Fibroblast of villous mesenchyme (primary cell): ENCODE measurements around the gene MSI1. TPM values are rescaled to one million over a fixed set of nuclear protein-coding genes. Genes with fewer than 3 reads are reported as not detected.

ENCODE experiments used
- DNase-seq: peaks from one replicate; pipeline ENCODE4 v3.0.0-alpha.2; 2010; ENCODE audit warnings: low read depth
- H3K4me3 ChIP-seq: 2 replicates; pipeline ENCODE4 v1.5.1; 2011; ENCODE audit warnings: low read depth, mild to moderate bottlenecking, low read length
- total RNA-seq: library from RNA; depleted of rRNA; stranded (reverse); fragments of >200 nt; gene quantifications from 2 replicates; pipeline ENCODE4 v1.2.3, GENCODE V29; 2012
- TF ChIP-seq, protein P1 (sequence below): IDR thresholded peaks from 2 replicates; pipeline ENCODE4 v1.5.1; 2012; ENCODE audit warnings: low read depth, mild to moderate bottlenecking, low read length; ENCODE audit not compliant: insufficient read depth

Gene MSI1
- total RNA-seq, 1 donor: not detected

DNA sequence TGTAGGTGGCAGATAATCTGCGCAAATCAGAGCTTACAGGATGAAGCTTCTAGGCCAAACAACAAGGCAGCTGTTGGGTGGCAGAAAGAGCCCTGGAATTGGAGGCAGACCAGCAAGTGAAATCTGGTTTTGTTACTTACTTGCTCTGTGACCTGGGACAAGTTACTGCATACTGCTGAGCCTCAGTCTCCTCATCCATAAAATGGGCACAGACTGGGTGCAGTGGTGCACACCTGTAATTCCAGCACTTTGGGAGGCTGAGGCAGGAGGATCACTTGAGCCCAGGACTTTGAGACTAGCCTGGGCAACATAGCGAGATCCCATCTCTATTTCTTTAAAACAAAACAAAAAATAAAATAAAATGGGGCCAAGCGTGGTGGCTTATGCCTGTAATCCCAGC is 37.6 kb upstream of the MSI1 start:
- DNase-seq: no peak
- no peak overlapping the region for H3K4me3 ChIP-seq
- TF ChIP-seq, protein P1, sequence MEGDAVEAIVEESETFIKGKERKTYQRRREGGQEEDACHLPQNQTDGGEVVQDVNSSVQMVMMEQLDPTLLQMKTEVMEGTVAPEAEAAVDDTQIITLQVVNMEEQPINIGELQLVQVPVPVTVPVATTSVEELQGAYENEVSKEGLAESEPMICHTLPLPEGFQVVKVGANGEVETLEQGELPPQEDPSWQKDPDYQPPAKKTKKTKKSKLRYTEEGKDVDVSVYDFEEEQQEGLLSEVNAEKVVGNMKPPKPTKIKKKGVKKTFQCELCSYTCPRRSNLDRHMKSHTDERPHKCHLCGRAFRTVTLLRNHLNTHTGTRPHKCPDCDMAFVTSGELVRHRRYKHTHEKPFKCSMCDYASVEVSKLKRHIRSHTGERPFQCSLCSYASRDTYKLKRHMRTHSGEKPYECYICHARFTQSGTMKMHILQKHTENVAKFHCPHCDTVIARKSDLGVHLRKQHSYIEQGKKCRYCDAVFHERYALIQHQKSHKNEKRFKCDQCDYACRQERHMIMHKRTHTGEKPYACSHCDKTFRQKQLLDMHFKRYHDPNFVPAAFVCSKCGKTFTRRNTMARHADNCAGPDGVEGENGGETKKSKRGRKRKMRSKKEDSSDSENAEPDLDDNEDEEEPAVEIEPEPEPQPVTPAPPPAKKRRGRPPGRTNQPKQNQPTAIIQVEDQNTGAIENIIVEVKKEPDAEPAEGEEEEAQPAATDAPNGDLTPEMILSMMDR: no peak

DNA sequence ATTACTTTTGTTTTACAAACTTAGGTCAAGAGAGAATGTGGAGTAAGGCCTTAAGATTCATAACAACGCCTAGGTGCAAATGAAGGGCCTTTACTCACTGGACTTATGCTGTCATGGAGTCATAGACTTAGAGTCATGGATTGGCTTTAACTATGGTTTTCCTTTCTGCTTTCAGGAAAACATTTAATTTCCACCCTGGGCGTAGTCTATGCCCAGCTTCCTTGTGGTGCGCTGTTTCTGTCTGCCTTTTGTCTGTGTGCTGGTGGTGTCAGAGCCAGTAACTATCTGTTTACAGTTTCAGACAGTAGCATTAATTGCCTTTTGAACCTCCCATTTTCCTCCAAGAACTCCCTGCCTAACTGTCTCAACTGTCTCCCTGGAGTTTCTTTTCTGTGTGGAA is 37.1 kb upstream of the MSI1 start:
- TF ChIP-seq, protein P1: no peak
- no peak for DNase-seq
- H3K4me3 ChIP-seq: no peak overlapping the region

DNA sequence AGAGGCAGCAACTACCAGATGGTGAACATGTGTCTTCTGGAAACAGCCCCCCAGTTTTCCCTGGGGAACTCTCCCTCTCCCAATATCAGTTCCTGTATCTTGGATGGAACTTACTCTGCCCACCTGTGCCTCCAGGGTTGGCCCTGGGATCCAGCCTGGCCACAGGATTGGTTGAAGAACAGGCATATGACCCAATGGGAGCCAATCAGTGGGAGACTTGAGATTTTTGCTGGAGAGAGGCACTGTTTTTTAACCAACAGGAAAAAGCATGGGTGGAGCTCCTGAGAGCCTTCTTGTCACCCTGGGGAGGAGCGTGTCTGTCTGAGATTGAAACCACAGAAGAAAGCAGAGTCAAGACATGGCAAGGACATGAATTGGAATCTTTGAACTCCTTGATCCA is 35.3 kb upstream of the MSI1 start:
- TF ChIP-seq, protein P1: no peak
- no peak overlapping the region for H3K4me3 ChIP-seq
- DNase-seq: no peak

DNA sequence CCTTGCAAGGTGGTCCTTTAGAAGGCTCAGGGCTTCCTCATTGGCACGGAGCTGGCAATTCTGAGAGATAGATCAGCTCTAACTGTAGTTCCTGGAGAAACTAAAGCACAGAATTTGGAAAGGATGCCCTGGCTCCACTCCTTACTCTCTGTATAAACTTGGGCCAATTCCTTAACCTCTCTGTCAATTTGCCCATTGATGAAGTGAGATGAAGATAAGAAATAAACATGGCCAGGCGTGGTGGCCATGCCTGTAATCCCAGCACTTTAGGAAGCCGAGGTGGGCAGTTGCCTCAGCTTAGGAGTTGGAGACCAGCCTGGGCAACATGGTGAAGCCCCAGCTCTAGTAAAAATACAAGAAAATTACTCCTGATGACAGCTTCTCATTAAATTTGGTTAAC is 34.9 kb upstream of the MSI1 start:
- H3K4me3 ChIP-seq: no peak overlapping the region
- no peak for DNase-seq
- TF ChIP-seq, protein P1: no peak

DNA sequence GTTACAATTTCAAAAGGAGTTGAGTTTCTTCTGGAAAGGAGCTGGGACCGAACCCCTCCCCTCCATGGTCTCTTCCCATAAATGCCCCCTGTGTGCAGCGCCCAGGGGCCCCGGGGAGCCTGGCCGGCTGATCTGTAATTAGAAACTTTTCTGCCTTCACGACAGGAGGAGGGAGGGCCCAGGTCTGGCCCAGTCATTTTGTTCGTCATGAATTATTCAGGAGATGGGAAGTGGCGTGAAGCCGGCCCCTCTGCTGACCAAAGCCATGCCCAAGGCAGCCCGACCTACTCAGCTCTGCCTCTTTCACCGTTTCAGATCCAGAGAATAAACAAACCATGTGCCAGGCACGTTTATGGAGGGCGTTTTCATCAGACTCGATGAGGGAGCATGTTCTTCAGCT is 33.3 kb upstream of the MSI1 start:
- TF ChIP-seq, protein P1: no peak
- no peak for DNase-seq
- no peak overlapping the region for H3K4me3 ChIP-seq

DNA sequence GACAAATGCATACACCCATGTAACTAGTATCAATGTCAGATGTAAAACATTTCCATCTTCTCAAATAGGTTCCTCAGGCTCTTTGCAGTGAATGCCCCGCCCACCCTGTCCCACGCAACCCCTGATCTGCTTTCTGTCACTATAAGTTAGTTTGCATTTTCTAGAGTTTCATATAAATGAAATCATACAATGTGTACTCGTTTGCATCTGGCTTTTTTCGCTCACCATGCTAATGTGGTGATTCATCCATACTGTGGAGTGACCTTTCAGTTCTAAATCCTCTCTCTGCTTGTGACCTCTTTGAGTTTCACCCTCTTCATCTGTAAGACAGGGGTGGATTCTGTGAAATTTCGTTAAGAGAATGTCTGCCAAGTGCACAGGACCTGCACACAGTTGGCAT is 30.6 kb upstream of the MSI1 start:
- no peak overlapping the region for H3K4me3 ChIP-seq
- TF ChIP-seq, protein P1: no peak
- peak; percentile 57 for DNase-seq

DNA sequence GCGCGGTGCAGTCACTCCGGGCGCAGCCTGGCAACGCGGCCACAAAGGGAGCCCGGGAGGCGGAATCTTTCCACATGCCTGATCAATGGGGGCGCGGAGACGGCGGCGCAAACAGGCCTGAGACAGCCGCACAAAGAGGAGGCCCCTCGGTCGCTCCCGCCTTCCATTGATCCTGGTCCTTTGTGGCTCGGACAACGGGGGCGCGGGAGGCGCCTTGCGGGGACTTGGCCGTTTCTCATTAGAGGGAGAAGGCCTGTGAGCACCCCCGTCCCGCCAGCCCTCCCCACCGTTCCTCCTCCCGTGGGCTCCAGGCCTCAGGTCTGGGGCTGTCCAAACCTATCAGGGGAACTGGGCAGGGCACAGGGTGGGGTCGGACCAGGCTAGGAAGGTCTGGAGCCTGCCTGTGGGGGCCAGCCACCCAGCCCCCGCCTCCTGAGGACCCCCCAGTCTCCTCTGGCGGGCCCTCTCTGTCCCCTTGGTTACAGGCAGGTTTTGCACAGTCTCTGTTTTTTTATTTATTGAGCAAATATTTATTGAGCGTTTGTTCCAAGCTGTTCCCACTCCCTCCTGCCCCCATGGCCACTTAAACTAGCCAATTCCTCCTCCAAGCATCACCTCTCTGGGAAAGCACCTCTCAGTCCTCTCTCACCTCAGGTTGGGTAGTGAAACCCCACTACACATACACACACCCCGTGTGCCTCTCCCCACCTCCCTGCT is 29.0 kb upstream of the MSI1 start:
- no peak overlapping the region for H3K4me3 ChIP-seq
- TF ChIP-seq, protein P1: no peak
- DNase-seq: no peak
